ENCODE data around the gene ZFAND4.
A peak's percentile ranks its signal among the peaks of the same experiment; 100 is the strongest.
"Not testable (repeated sequence)": the region's sequence is repeated elsewhere in the genome, so short reads cannot be mapped to it uniquely, and the experiment has no call there.

Gene ZFAND4

GRCh38 chr10:45672181-45673073 is at the start of gene ZFAND4:
Gene ZFAND4, minus strand, starts transcription at chr10:45672772. Its CDS starts 9,047 bp downstream, at chr10:45663725.
- DNase-seq: peak; percentile 83

- not testable (repeated sequence) for DNase-seq
Measured at GRCh38 chr10:45721503-45721902, 48.9 kb upstream of the ZFAND4 start.

GRCh38 chr10:45717642-45718041 is 45.1 kb upstream of the ZFAND4 start:
- DNase-seq: not testable (repeated sequence)

- not testable (repeated sequence) for DNase-seq
Measured at GRCh38 chr10:45717053-45717452, 44.5 kb upstream of the ZFAND4 start.

GRCh38 chr10:45711223-45711622 is 38.7 kb upstream of the ZFAND4 start:
- DNase-seq: not testable (repeated sequence)

GRCh38 chr10:45710200-45710796 is 37.7 kb upstream of the ZFAND4 start:
- not testable (repeated sequence) for DNase-seq

DNA sequence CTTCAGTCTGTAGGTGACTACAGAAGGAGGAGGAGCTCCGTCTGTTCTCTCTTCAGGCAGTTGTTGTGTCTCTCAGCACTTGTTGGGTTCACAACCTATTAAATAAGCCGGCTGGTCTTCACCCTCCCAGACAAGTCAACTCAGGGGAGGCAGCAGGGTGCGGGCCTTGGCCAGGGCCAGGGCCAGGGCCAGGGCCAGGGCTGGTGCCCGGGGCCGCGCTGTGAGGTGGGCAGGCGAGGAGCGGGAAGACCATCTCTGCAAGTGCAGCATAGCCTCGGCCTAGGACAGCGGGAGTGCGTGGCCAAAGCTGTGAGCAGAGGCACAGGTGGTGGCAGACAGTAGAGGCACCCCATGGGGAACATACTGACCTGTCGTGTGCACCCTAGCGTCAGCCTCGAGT is 5.9 kb upstream of the ZFAND4 start:
- DNase-seq: not testable (repeated sequence)

DNA sequence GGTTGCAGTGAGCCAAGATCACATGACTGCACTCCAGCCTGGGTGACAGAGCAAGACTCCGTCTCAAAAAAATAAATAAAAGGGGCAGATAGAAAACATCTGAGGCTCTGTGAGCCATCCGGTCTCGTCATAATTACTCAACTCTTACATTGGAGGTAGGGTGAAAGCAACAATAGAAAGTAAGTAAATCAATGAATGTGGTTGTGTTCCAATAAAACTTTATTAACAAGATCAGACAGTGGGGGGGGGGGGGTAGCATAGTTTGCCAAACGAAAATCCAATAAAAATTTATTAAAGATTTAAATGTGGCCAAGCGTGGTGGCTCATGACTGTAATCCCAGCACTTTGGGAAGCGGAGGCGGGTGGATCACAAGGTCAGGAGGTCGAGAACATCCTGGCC is 2.8 kb upstream of the ZFAND4 start:
- DNase-seq: no peak

DNA sequence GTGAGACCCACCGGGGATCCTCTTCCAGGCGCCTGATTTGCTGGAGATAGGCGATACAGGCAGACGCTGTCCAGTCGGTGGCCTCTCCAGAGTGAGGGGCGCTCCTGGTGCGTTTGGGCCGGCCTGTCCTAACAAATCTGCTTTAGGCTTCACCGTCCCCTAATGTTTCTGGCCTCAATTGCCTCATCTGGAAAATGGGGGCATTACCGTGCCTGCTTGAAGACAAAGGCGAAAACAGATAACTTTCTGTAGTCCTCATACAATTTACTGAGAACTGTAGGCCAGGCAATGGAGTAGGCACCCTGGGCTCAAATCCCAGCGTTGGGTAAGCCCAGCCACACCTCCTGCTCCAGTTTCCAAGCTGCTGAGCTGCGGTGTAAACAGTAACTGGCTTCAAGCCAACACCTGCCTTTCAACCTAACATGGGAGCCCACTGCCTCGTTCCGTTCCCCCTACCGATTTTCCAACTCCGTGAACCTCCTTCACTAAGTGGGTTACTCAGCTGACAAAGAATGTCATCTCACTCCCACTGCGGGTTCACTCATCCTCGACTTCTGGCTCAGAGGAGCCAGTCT is 589 bp upstream of the ZFAND4 start:
- DNase-seq: no peak

- not testable (repeated sequence) for DNase-seq
Measured at GRCh38 chr10:45671300-45671699, 1.3 kb downstream of the ZFAND4 start.

DNA sequence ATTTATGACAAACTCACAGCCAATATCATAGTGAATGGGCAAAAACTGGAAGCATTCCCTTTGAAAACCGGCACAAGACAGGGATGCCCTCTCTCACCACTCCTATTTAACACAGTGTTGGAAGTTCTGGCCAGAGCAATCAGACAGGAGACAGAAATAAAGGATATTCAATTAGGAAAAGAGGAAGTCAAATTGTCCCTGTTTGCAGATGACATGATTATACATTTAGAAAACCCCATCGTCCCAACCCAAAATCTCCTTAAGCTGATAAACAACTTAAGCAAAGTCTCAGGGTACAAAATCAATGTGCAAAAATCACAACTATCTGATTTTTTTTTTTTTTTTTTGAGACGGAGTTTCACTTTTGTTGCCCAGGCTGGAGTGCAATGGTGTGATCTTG is 2.7 kb downstream of the ZFAND4 start:
- not testable (repeated sequence) for DNase-seq

GRCh38 chr10:45660876-45661411 is 11.6 kb downstream of the ZFAND4 start:
- no peak for DNase-seq

DNA sequence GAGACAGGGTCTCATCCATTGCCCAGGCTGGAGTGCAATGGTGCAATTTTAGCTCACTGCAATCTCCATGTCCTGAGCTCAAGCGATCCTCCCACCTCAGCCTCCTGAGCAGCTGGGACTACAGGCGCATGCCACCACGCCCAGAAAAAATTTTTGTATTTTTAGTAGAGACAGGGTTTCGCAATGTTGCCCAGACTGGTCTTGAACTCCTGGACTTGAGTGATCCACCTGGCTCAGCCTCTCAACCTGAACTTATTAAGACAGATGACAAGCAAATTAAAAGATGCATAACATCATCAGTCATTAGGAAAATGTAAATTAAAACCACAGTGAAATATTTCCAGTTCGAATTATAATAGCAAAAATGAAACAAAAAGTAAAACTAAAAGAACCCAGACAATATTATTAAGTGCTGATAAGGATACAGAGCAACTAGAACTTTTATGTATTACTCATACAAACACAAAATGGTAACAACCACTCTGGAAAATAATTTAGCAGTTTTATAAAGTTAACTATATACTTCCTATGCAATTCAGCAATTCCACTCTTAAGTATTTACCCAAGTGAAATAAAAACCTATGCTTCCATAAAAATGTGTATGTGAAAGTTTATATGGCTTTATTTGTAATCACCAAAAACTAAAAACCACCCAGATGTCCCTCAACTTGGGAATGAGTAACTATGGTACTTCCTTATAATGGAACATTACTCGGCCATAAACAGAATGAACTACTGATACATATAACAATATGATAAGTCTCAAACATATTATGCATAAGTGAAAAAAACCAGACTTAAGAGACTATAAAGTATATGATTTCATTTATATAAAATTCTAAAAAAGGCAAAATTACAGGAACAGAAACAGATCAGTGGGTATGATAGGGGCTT is 15.3 kb downstream of the ZFAND4 start:
- DNase-seq: no peak

GRCh38 chr10:45655219-45655618 is 17.4 kb downstream of the ZFAND4 start:
- no peak for DNase-seq

GRCh38 chr10:45654753-45655141 is 17.8 kb downstream of the ZFAND4 start:
- not testable (repeated sequence) for DNase-seq

GRCh38 chr10:45653454-45653853 is 19.1 kb downstream of the ZFAND4 start:
- DNase-seq: no peak

DNA sequence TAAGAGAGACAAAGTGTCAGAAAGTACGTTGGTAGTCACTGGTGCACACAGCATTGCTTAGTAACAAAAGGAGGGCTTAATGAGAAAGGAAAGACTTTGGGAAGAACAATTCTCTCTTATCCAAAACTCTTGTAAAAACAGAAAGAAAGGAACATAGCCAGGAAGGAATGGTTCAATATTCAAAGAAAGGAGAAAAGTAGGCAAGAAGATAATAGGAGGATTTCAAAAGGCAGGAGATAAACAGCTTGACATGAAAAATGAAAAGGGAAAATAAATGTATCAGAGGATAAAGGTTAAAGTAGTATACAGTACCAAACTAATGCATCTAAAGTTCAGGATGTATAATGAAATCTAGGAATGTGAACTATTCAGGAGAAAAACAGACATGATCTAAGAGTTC is 20.1 kb downstream of the ZFAND4 start:
- DNase-seq: no peak

DNA sequence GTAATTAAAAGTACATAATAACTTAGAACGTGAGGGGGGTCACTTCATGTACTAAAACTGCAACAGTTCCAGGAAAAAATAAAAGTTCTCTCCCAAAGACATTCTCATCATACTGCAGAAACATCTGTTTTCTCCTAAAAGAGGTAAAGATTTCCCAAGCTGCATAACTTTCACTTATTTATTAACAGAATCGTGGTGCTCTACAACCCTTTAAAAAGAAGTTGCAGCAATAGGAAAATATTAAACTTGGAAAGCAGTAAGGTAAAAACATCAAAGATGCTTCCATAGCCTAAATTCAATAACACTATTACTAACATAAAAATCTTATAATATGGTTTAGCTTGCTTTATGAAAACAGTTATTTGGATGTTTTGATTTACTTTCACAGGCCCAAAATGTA is 23.3 kb downstream of the ZFAND4 start:
- DNase-seq: no peak

DNA sequence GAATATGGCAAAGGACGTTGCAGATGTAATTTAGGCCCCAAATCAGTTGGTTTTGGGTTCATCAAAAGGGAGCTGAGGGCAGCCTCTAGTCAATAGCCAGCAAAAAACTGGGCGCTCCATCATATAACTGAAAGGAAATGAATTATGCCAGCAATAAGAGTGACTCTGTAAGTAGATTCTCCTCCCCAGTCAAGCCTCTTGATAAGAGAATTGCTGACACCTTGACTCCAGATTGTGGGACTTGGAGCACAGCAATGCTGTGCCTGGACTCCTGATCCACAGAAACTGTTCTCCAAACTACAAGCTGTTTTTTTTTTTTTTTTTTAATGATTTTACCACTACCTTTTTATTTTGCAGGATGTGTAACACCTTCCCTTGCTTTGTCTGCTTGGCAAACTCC is 25.5 kb downstream of the ZFAND4 start:
- no peak for DNase-seq

GRCh38 chr10:45646384-45647050 is 26.1 kb downstream of the ZFAND4 start:
- DNase-seq: no peak

DNA sequence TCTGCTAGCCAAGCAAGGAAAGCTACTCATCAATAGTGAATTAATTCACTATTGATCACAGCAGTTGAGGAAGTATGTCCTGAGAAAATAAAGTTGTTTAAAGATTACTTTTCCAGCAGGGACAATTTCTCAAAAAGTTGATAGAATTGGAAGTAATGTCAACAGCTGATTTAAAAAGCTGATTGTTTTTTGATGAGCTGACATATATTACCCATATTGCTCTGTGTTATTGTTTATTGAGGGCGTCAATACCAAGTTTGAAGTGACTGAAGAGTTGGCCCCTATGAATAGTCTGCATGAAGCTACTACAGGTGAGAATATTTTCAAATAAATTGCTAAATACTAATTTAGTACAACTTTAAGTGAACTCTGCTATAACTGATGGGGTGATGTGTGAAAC is 28.0 kb downstream of the ZFAND4 start:
- DNase-seq: no peak

GRCh38 chr10:45640941-45641340 is 31.6 kb downstream of the ZFAND4 start:
- DNase-seq: no peak
